GM12878 (cell line): ENCODE results near the gene TAF6. TPM values are rescaled to one million over a fixed set of nuclear protein-coding genes. Genes with fewer than 3 reads are reported as not detected.

ENCODE experiments used
- CBX3 ChIP-seq: fragments of 200-600 bp; sonication (generic); IDR thresholded peaks from 2 replicates; pipeline ENCODE4 v1.6.1; 2016; ENCODE audit warnings: low read depth, borderline replicate concordance
- CTCF ChIP-seq, 3 experiments: IDR thresholded peaks in 2 of 3; conservative IDR thresholded peaks in 1 of 3; 2 replicates each; pipeline ENCODE4 v1.5.1; 2011; ENCODE audit warnings: low read depth in 3 of 3, low read length in 3 of 3, mild to moderate bottlenecking in 3 of 3, control low read depth in 2 of 3, moderate library complexity in 2 of 3, inconsistent platforms in 1 of 3, mixed read lengths in 1 of 3; ENCODE audit not compliant: control insufficient read depth in 2 of 3, insufficient read depth in 1 of 3; ENCODE audit errors: extremely low read depth in 1 of 3
- CUX1 ChIP-seq: IDR thresholded peaks from 2 replicates; pipeline ENCODE4 v1.6.1; 2012; ENCODE audit warnings: improper control_type of control experiment, low read depth, low read length; ENCODE audit not compliant: insufficient replicate concordance
- EP300 ChIP-seq, 2 experiments: fragments of 150-350 bp in 1 of 2; IDR thresholded peaks; 2 replicates each; pipeline ENCODE4 v1.6.1; 2011 to 2012; ENCODE audit warnings: low read depth in 2 of 2, low read length in 2 of 2, borderline replicate concordance in 1 of 2, improper control_type of control experiment in 1 of 2, inconsistent platforms in 1 of 2; ENCODE audit not compliant: control insufficient read depth in 1 of 2
- FOXK2 ChIP-seq: fragments of 450-650 bp; IDR thresholded peaks from 2 replicates; pipeline ENCODE4 v1.6.1; 2017; ENCODE audit warnings: mild to moderate bottlenecking, moderate library complexity
- HCFC1 ChIP-seq: fragments of 150-350 bp; IDR thresholded peaks from 2 replicates; pipeline ENCODE4 v1.6.1; 2014; ENCODE audit warnings: low read length
- HDGF ChIP-seq: fragments of 450-650 bp; IDR thresholded peaks from 2 replicates; pipeline ENCODE4 v1.6.1; 2016; ENCODE audit warnings: antibody characterized with exemption
- MEF2A ChIP-seq: IDR thresholded peaks from 2 replicates; pipeline ENCODE4 v1.6.1; 2011; ENCODE audit warnings: low read depth, mild to moderate bottlenecking, low read length, moderate library complexity; ENCODE audit not compliant: insufficient read depth
- MYC ChIP-seq: IDR thresholded peaks from 2 replicates; pipeline ENCODE4 v1.6.1; 2011; ENCODE audit warnings: mild to moderate bottlenecking, low read length, moderate library complexity, inconsistent platforms; ENCODE audit not compliant: insufficient read depth, insufficient replicate concordance, insufficient read length, severe bottlenecking
- PBX3 ChIP-seq: IDR thresholded peaks from 2 replicates; pipeline ENCODE4 v1.6.1; 2011; ENCODE audit warnings: mild to moderate bottlenecking, low read depth, low read length, moderate library complexity; ENCODE audit not compliant: insufficient replicate concordance
- SMARCA5 ChIP-seq: fragments of 450-650 bp; IDR thresholded peaks from 2 replicates; pipeline ENCODE4 v1.6.1; 2017; ENCODE audit warnings: mild to moderate bottlenecking
- SPI1 ChIP-seq: IDR thresholded peaks from 2 replicates; pipeline ENCODE4 v1.6.1; 2011; ENCODE audit warnings: low read depth, mild to moderate bottlenecking, low read length, moderate library complexity, borderline replicate concordance; ENCODE audit not compliant: insufficient read depth
- TCF7 ChIP-seq: IDR thresholded peaks from 2 replicates; pipeline ENCODE4 v1.6.1; 2014; ENCODE audit warnings: antibody characterized with exemption, borderline replicate concordance
- ZNF622 ChIP-seq: fragments of 450-650 bp; IDR thresholded peaks from 2 replicates; pipeline ENCODE4 v1.6.1; 2017; ENCODE audit warnings: mild to moderate bottlenecking, inconsistent platforms
- ZZZ3 ChIP-seq: IDR thresholded peaks from 2 replicates; pipeline ENCODE4 v1.6.1; 2011; ENCODE audit warnings: low read depth; ENCODE audit not compliant: control insufficient read depth, insufficient read length
- polyA plus RNA-seq, 11 experiments: library from polyadenylated mRNA; depleted of rRNA in 4 of 11; unstranded in 6 of 11; stranded (reverse) in 5 of 11; fragments of >200 nt; fragmentation: Nextera tagmentation in 4 of 11; fragmentation: Illumina TruSeq in 1 of 11; extraction: Ambion mirVana in 4 of 11; extraction: Trizol in 1 of 11; gene quantifications; 1 replicate in 1 of 11; 2 replicates in 10 of 11; pipeline versions ENCODE4 v1.2.1 to v1.2.3, GENCODE V29; 2011 to 2016; ENCODE audit warnings: inconsistent platforms in 2 of 11, missing spikeins in 2 of 11, low read depth in 1 of 11
- total RNA-seq, 4 experiments: library from RNA; depleted of rRNA in 3 of 4; stranded (reverse); fragments of >200 nt in 3 of 4; fragmentation: Illumina TruSeq in 1 of 4; extraction: Trizol in 1 of 4; gene quantifications; 2 replicates each; pipeline versions ENCODE4 v1.2.1 to v1.2.3, GENCODE V29; 2013 to 2021

TAF6 gene
- total and polyA plus RNA-seq, 10 of the 15 experiments (the other 5 are each of a cell fraction or from before 2014, with no cell fraction given) = 0.27 to 42.6 (median 17.0) TPM

- TF ChIP-seq CTCF (IDR thresholded peaks at IDR 0.05 in 2 of 3, conservative IDR thresholded peaks at IDR 0.05 in 1 of 3; ENCODE audit: control insufficient read depth in 2 of 3, extremely low read depth in 1 of 3, insufficient read depth in 1 of 3, low read depth in 3 of 3, low read length in 3 of 3) (no peak), HDGF (no peak), MYC (no peak), PBX3 (no peak), SPI1 (no peak), SMARCA5 (no peak), CUX1 (no peak), MEF2A (no peak), FOXK2 (no peak), HCFC1 (no peak), EP300 (IDR thresholded peaks at IDR 0.05; ENCODE audit: borderline replicate concordance in 1 of 2, control insufficient read depth in 1 of 2, low read depth in 2 of 2, low read length in 2 of 2) (no peak), TCF7 (no peak), ZZZ3 (no peak), CBX3 (no peak), ZNF622 (no peak)
These were observed 4.1 kb downstream of the TAF6 start (continued) for GRCh38 chr7:100115026-100115425.
